HG03280 (cell line): ENCODE data around the gene RAVER2.
"Not testable (repeated sequence)": the region's sequence is repeated elsewhere in the genome, so short reads cannot be mapped to it uniquely, and the experiment has no call there.

Experiments
- ATAC-seq: cut with Tn5 transposase; IDR thresholded peaks from one replicate; pipeline ENCODE4 v1.9.1; 2021; ENCODE audit warnings: mild to moderate bottlenecking, moderate library complexity; ENCODE audit not compliant: unreplicated experiment

RAVER2 gene

DNA sequence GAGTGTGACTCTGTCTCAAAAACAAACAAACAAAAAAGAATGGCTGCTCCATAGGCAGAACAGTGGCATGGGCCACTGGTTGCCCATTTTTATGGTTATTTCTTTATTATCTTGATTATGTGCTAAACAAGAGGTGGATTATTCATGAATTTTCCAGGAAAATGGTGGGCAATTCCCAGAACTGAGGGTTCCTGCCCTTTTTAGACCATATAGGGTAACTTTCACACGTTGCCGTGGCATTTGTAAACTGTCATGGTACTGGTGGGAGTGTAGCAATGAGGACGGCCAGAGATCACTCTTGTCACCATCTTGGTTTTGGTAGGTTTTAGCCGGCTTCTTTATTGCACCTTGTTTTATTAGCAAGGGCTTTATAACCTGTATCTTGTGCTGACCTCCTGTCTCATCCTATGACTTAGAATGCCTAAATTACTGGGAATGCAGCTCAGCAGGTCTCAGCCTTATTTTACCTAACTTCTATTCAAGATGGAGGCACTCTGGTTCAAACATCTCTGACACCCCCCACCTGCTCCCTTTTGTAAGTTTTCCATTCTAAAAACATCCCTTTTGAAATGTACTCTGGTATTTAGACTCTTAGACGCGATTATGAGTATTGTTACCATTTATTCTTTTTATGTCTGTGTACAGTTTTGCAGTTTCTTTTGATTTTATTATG lies 57.1 kb downstream of the RAVER2 start:
- no peak for ATAC-seq

DNA sequence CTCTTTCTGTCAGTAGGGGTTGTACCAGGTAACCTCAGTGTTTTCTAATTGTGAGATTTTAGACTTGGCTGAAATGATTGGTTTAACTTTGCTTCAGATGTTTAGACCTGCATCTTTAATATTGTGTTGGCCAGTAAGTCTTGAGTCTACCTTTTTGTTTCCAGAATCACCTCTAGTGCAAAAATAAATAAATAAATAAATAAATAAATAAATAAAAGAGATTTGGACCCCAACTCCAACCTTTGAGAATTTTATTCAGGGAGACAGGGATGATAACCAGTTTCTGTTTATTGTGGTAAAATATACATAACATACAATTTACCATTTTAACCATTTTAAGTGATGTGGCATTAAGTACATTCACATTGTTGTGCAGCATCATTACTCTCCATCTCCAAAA lies 64.4 kb downstream of the RAVER2 start:
- ATAC-seq = no peak

DNA sequence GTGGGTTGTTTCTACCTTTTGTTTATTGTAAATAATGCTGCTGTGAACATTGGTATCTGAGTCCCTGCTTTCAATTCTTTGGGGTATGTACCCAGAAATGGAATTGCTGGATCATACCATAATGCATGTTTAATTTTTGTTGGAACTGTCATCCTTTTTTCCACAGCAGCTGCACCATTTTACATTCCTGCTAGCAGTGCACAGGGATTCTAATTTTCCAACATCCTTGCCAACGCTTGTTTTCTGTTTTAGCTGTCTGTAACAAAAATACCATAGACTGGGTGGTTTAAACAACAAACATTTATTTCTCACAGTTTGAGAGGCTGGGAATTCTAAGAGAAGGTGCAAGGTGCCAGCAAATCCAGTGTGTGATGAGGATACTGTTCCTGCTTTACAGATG lies 65.1 kb downstream of the RAVER2 start:
- ATAC-seq = no peak

DNA sequence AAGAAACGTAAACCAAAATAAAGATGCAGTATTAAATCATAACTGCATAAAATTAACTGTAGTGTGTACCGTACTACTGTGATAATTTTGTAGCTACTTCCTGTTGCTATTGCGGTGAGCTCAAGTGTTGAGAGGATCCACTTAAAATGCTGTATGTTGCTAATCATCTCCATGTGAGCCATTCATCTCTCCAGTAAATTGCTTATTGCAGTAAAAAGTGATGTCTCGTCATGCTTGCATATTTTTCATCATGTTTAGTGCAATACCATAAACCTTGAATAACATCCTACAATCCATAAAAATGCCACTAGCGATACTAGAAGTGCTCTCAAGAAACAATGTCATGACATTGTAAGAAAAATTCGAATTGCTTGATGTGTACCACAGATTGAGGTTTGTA lies 66.3 kb downstream of the RAVER2 start:
- ATAC-seq = no peak

DNA sequence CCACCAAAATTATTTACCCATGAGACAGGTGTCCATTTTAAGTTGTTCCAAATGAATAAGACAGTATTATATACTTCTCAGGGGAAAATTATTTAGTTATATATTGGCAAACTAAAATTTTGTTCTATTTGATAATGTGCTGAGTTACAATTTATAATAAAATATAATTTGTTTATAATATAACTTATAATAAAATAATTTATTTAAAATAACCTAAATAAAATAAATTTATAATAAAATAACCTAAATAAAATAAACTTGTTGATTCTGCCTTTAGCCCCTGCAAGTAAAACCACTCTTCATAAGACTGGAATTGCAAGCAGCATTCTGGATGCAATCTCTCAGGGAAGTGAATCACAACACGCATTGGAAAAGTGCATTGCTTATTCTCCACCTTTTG lies 69.6 kb downstream of the RAVER2 start:
- ATAC-seq = no peak

DNA sequence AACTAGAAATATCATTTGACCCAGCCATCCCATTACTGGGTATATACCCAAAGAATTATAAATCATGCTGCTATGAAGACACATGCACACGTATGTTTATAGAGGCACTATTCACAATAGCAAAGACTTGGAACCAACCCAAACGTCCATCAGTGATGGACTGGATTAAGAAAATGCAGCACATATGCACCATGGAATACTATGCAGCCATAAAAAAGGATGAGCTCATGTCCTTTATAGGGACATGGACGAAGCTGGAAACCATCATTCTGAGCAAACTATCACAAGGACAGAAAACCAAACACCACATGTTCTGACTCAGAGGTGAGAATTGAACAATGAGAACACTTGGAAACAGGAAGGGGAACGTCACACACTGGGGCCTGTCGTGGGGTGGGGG lies 72.5 kb downstream of the RAVER2 start:
- ATAC-seq = not testable (repeated sequence)

DNA sequence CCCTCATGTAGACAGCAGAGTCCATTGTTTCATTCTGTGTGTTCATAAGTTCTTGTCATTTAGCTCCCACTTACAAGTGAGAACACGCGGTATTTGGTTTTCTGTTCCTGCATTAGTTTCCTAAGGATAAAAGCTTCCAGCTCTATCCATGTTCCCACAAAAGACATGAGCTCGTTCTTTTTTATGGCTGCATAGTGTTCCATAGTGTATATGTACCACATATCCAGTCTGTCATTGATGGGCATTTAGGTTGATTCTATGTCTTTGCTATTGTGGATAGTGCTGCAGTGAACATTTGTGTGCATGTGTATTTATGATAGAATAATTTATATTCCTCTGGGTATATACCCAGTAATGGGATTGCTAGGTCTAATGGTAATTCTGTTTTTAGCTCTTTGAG lies 75.7 kb downstream of the RAVER2 start:
- ATAC-seq = not testable (repeated sequence)

DNA sequence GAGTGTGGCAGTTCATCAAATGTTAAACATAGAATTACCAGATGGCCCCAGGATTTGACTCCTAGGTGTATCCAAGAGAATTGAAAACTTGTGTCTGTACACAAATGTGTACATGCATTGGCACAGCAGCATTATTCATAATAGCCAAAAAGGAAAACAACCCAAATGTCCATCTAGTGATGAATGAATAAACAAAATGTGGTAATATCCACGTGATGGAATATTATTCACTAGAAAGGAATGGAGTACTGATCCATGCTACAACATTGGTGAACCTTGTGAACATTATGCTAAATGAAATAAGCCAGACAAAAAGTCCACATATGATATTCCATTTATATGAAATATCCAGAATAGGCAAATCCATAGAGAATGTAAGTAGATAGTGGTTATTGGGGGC lies 77.7 kb downstream of the RAVER2 start:
- ATAC-seq = no peak

DNA sequence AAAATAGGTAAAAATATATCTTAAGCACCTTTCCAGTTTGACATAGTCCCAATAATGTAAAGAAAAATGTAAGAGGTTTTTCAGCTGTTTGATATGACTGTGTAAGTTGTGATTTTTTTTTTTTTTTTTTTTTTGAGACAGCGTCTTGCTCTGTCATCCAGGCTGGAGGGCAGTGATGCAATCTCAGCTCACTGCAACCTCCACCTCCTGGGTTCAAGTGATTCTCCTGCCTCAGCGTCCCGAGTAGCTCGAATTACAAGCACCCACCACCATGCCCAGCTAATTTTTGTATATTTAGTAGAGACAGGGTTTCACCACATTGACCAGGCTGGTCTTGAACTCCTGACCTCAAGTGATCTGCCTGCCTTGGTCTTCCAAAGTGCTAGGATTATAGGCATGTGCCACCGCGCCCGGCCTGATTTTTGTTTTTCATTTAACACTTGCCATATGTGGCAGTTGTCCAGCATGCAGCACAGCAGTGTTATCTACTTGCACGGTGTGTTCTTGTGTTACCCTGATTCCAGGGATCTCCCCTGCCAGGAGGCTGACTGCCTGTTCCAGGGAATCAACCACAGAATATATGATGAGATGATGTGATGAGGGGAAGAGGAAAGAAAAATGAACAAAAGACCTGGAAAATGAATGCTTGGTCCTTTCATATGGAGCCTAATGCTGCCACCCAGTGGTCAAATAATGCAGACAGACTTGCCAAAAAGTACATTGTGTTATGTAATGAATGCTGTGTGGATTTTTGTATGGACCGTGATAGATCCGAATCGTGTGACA lies 79.0 kb downstream of the RAVER2 start:
- no peak for ATAC-seq

DNA sequence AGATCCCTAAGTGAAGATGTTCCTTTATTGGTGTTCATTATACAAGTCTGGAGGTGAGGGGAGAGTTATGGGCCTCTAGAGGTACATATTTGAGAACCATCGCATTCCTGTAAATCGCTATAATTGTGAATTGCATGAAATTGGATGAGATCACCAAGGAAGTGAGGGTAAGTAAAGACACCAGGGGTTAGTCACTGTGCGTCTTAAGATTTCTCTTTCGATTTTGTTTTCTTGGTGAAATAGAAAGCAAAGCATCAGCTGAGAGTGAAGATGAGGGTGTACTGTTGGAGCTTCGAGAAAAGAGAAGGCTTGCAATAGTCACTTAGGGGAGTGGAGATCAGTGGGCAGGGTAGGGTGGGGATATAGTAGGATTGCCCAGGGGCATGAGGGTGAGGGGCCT lies 82.1 kb downstream of the RAVER2 start:
- ATAC-seq = peak; percentile 68

DNA sequence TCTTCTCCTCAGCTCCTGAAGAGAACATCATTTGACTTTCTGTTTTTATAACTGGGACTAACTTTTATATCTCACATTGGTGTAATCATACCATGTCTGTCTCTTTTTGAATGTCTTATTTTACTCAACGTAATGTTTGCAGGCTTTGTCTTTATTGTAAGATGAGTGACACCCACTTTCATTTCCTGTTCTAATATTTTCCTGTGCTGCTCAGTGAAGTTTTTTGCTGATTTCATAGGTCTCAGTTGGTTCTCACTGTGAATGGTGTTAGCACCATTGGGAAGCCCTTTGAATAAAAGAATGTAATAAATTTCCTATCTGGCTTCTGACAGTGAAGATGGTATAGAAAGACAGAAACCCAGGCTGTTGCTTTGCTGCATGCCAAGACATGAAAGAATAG lies 84.0 kb downstream of the RAVER2 start:
- no peak for ATAC-seq

DNA sequence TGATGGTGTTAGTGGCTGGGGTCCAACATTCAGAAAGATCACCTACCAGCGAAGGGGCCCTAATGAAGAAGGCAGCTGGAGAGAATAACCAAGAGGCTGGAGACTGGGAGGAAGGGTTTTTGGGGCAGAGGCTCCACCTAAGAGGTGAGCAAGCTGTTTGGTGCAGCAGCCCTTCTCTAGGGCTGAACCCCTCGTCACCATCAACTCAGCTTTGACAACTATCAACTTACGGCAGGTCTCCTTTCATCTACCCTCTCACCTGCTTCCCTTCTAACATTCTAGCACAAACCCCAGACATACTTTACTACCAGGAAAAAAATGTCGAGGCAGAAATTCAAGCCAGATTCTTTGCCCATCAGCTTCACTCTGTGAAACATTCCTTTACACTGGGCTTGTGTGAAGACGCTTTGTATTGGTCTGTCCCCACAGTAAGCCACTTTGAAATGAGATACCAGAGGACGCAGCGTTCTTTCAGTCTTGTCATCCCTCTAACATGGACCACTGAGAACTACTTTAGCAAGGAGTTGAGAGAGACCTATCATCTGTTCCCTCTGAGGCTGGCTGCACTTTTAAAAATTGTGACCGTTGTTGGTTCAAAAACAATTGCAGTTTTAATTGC lies 84.6 kb downstream of the RAVER2 start:
- ATAC-seq = no peak

DNA sequence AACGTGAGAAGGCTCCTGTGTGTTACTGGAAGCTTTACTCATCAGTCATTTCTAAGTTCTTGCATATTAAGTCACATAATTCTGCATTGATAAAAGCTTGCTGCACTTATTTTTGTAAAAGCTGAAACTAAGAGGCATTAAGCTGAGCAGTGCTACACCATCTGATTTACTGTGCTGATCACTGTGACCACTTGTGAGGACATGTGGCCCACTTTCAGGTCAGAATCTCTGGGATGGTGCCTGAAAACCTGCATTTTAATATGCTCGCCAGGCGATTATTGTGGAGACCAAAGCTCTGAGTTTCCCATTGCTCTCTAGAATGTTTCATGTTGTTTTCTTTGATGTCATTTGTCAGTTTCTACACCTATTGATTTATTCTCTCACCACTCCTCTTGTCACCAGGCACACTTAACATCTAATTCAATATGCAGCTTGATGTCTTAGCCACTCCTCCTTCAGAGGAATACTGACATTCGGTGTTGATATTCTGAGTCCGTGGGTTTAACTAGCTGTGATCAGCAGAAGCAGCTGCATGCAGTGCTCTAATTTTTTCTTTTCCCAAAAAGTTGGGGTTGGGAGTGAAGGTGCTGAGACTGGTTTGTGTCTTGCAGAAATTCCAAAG lies 85.3 kb downstream of the RAVER2 start:
- no peak for ATAC-seq

DNA sequence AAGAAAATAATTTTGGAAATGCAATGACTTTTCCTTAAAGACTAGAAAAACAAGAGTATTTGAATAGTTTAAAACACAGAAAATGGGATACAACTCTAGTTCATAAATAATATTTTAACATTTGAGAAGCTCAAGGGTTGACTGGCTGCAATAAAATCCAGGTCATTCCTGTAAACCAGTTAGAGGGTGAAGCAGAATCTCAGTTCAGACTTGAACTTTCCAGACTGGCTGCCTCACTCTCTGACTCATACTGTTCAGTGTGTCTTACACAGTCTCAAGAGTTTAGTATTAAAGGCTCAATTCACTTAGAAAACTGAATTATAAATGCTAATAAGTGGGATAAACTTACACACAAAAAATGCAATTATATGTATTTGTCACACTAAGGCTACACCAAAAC lies 89.9 kb downstream of the RAVER2 start:
- ATAC-seq = no peak

DNA sequence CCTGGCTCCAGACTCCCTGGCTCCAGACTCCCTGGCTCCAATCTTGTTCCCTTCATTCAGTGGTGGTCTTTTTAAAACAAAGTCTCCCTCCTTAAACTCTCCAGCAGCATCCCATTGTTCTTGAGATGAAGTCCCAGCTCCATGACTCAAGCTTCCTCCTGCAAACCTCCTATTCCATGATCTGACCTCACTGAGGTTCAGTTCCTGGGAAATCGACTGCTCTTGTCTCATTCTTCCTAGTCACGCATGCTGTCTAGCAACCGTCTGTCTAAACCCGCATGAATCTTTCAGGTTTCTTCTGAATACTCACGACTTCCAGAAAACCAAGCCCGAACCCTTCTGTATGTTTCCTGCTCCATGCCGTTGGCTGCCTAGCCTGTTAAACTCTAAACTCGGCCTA lies 91.9 kb downstream of the RAVER2 start:
- ATAC-seq = no peak

DNA sequence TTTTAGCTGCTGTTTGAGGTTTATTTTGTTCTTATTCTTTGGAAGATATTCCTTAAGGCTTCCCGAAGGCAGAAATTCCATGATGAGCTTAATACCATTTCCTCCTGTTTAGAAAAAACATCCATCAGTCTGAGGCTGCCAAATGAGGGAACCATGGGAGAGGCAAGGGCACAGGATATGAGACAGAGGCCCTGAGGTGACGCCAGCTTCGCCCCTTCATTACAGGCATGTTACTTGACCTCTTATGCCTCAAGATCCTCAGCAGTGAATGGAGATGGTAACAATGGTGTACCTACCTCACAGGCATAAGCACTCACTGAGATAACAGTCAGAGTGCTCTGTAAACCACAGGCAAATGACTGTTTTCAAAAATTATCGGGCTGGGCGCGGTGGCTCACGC lies 93.6 kb downstream of the RAVER2 start:
- no peak for ATAC-seq

DNA sequence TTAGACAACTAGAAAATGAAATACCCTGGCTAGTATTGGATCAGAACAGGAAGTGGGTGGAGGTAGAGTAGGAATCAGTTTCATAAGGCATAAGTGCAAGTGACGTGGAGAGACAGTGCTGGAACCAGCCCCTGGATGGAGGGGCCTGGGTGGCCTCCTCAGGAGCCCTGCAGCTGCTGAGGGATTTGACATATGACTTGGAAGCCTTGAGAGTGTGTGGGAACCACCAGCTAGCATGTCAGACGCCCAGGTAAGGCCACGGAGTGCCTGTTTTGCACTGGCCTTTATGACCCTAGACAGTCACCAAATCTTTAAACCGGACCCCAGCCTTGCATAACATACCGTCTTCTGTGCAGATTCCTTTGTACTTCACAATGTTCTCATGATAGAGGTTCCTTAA lies 94.4 kb downstream of the RAVER2 start:
- no peak for ATAC-seq

DNA sequence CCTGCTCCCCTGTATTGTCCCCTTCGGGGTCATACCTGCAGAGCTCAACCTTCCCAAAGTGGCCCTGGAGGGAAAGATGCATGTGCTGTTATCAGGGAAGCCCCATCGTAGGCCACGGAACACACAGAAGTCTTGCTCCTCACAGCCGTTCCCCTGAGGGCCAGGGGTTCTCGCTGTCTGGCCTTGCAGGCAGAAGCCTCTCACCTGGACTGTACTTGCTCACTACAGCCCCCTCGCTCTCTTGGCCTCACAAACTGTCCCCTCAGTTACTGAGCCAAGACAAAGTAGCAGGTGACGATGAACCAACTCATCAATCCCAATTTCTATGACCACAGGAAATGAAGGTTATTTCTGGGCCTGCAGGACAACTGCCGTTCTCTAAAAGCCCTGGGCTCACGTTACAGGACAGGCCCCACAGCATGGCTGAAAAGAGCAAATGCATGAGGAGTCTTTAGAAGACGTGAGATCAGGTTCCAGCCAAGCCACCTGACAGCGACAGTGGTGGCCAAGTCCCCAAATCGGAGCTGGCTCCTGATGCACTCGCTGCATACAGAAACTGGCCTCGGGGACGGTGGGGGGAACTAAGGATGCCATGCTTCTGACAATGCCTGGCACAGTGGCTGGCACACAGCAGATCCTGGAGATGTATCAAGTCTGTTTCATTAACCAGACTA lies 95.0 kb downstream of the RAVER2 start:
- no peak for ATAC-seq

DNA sequence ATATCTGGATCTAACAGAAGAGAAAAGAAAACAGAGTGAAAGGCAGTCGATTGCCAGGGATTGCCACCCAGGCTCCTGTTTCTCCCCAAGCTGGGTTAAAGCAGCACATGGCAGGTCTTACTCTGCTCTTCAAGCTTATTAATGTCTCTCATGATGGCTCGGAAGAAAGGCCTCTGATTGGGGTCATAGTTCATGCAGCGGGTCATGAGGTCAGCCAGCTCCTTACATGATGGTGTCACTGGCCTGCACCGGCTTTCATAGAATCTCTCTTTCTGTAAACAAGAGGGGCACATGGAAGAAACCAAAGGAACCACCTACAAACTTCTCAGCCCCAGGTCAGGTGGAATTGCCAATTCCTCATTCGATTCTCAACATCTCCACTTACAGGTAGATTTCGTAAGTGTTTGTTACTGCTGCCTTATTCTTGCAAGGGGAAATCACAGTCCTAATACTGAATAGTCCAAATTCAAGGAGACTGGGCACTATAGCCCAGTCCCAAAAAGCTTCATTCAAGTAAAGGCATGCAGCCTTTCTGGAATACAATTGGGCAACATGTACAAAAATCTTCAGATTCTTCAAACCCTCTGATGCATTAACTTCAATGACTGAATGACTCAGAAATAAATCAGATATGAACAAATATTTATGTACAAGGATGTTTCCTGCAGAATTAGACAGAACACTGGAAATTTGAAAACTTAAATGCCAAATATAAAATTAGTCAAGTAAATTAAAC lies 96.6 kb downstream of the RAVER2 start:
- no peak for ATAC-seq

DNA sequence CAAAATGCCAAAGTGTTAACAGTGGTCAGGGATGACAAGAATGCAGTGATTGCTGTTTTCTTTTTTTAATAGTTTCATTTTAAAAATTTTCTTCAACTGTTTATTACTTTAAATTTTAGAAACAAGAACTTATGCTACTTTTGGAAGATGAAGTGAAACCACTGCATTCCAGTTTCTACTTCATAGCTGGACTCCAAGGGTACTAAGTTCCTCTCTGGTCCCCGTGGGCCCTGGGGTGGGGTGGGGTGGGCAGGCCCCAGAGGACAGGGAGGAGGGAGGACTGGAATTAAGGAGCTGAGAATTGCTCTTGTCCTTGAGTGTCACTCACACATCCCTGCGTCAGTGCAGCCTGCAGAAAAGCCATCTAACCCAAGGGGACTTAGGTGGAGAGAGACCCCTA lies 97.3 kb downstream of the RAVER2 start:
- ATAC-seq = no peak

DNA sequence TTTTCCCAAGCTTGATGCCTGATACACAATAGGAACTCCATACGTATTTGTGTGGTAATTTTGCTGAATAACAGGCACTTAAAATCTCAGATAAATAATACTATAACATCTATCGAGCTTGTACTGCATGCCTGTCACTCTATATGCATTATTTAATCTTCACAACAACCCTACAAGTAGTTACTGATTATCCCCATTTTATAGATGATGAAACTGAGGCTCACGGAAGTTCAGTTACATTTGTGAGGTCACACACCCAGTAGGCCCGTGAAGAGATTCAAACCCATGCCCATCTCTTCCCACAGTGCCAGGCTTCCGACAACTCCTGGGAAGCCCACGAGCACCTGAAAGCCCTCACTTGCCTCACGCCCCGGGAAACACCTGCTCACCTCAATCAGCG lies 98.8 kb downstream of the RAVER2 start:
- ATAC-seq = no peak
